GM12878 (cell line): ENCODE data around the gene BZW2.

Experiments
- MEF2A ChIP-seq: IDR thresholded peaks from 2 replicates; pipeline ENCODE4 v1.6.1; 2011; ENCODE audit warnings: low read depth, mild to moderate bottlenecking, low read length, moderate library complexity; ENCODE audit not compliant: insufficient read depth
- NR2C2 ChIP-seq: IDR thresholded peaks from 2 replicates; pipeline ENCODE4 v1.6.1; 2011; ENCODE audit warnings: borderline replicate concordance, low read depth; ENCODE audit not compliant: control insufficient read depth, insufficient read length
- POLR2AphosphoS5 ChIP-seq: IDR thresholded peaks from 2 replicates; pipeline ENCODE4 v1.6.1; 2011; ENCODE audit warnings: mild to moderate bottlenecking, low read length, inconsistent platforms
- TBL1XR1 ChIP-seq: IDR thresholded peaks from 2 replicates; pipeline ENCODE4 v1.6.1; 2012; ENCODE audit warnings: low read depth, low read length, improper control_type of control experiment

DNA sequence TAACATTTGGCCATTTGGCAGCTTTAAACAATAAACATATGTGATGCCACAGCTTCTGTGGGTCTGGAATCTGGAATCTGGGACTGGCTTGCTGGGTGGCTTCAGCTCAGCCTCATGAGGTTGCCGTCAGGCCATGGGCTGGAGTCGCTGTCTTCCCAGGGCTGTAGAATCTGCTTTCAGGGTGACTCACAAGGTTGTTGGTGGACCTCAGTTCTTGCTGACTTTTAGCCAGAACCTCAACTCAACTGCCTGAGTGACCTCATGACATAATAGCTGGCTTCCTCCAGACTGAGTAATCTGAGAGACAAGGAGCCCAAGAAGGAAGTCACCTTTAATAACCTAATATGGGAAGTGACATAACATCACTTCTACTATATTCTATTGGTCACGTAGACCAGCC, 63.0 kb downstream of the BZW2 start:
- TF ChIP-seq TBL1XR1 (no peak), POLR2AphosphoS5 (no peak), MEF2A (no peak), NR2C2 (no peak)
